Activated T-cell treated with anti-CD3 and anti-CD28 coated beads, Interleukin-2, amount 50 U/mL, for 72 hours (primary cell): ENCODE results near the gene NFYC. TPM values are rescaled to one million over a fixed set of nuclear protein-coding genes. Genes with fewer than 3 reads are reported as not detected.

Source experiments
- ATAC-seq, 2 donors: fragments of 150-1000 bp; cut with Tn5 transposase; replicated peaks in 1 of 2; 2 replicates each; pipeline ENCODE4 v1.10.0; 2021; ENCODE audit warnings: moderate library complexity in 2 of 2, mild to moderate bottlenecking in 1 of 2
- DNase-seq, 2 donors: peaks; one replicate each; pipeline ENCODE4 v3.0.0; 2021 to 2022; ENCODE audit warnings: mixed read lengths in 1 of 2
- H3K27ac Mint-ChIP-seq: one replicate; pipeline ENCODE4 v1.8.0; 2022; ENCODE audit warnings: mild to moderate bottlenecking, moderate library complexity, mixed read lengths
- H3K27me3 Mint-ChIP-seq: one replicate; pipeline ENCODE4 v1.8.0; 2022; ENCODE audit warnings: low read depth, mixed read lengths
- H3K36me3 Mint-ChIP-seq, 2 donors: one replicate each; pipeline ENCODE4 v1.8.0; 2022; ENCODE audit warnings: mixed read lengths in 2 of 2, mild to moderate bottlenecking in 1 of 2; ENCODE audit not compliant: insufficient read depth in 2 of 2
- H3K4me1 Mint-ChIP-seq: one replicate; pipeline ENCODE4 v1.8.0; 2022; ENCODE audit warnings: low read depth, mixed read lengths
- H3K4me3 Mint-ChIP-seq, 2 donors: one replicate each; pipeline ENCODE4 v1.8.0; 2022; ENCODE audit warnings: mild to moderate bottlenecking in 2 of 2, mixed read lengths in 2 of 2, moderate library complexity in 2 of 2
- H3K9me3 Mint-ChIP-seq, 2 donors: one replicate each; pipeline ENCODE4 v1.8.0; 2022; ENCODE audit warnings: mixed read lengths in 2 of 2
- total RNA-seq, 2 donors: library from RNA; stranded (reverse); gene quantifications; one replicate each; pipeline ENCODE4 v1.2.3, GENCODE V29; 2022

The NFYC gene
- total RNA-seq = 10 to 100 TPM; 64.0 to 74.3 TPM

- Mint-ChIP-seq H3K4me3 (peak within 1 kb of the TSS; percentile 98), H3K36me3 (peaks cover 7 to 17% of the 10 kb centered on the region in 2 donors), H3K4me1 (peaks cover 60% of the 10 kb centered on the region), H3K27ac (peak within 1 kb of the TSS; percentile 97), H3K27me3 (no peaks in the 10 kb centered on the region), H3K9me3 (peaks cover 0 to under 1% of the 10 kb centered on the region in 2 donors)
- ATAC-seq (peak; percentile 86), DNase-seq (peak; percentile 96 to 97)
Measured at GRCh38 chr1:40691538-40692428, at the start of gene NFYC. Gene NFYC, plus strand, starts transcription at chr1:40691704. Its CDS starts 47,140 bp downstream, at chr1:40738844.

GRCh38 chr1:40645118-40645680, 46.3 kb upstream of the NFYC start:
- Mint-ChIP-seq H3K36me3 (no peaks in the 10 kb centered on the region), H3K27me3 (peaks cover 7% of the 10 kb centered on the region), H3K9me3 (no peaks in the 10 kb centered on the region), H3K27ac (no peak overlapping the region), H3K4me1 (peaks cover 21% of the 10 kb centered on the region), H3K4me3 (no peak overlapping the region)
- DNase-seq (no peak), ATAC-seq (no peak)

GRCh38 chr1:40646315-40646714, 45.2 kb upstream of the NFYC start:
- no peak overlapping the region for H3K4me3 Mint-ChIP-seq
- H3K27me3 Mint-ChIP-seq = peaks cover 7% of the 10 kb centered on the region
- DNase-seq = no peak
- H3K36me3 Mint-ChIP-seq = no peaks in the 10 kb centered on the region
- peaks cover 10% of the 10 kb centered on the region for H3K4me1 Mint-ChIP-seq
- no peak for ATAC-seq
- no peaks in the 10 kb centered on the region for H3K9me3 Mint-ChIP-seq
- no peak overlapping the region for H3K27ac Mint-ChIP-seq

GRCh38 chr1:40648200-40648599, 43.3 kb upstream of the NFYC start:
- Mint-ChIP-seq H3K4me3 (no peak overlapping the region), H3K4me1 (peaks cover 8% of the 10 kb centered on the region), H3K9me3 (no peaks in the 10 kb centered on the region), H3K36me3 (no peaks in the 10 kb centered on the region), H3K27me3 (peaks cover 7% of the 10 kb centered on the region), H3K27ac (no peak overlapping the region)
- DNase-seq (no peak), ATAC-seq (no peak)

- DNase-seq = no peak
- Mint-ChIP-seq H3K4me1 (peaks cover 8% of the 10 kb centered on the region), H3K27ac (no peak overlapping the region), H3K4me3 (no peak overlapping the region), H3K9me3 (no peaks in the 10 kb centered on the region), H3K27me3 (peaks cover 7% of the 10 kb centered on the region), H3K36me3 (no peaks in the 10 kb centered on the region)
- no peak for ATAC-seq
Measured at GRCh38 chr1:40648928-40649591, 42.4 kb upstream of the NFYC start.

- H3K36me3 Mint-ChIP-seq = no peaks in the 10 kb centered on the region
- H3K4me1 Mint-ChIP-seq = peaks cover 8% of the 10 kb centered on the region
- ATAC-seq = no peak
- no peaks in the 10 kb centered on the region for H3K9me3 Mint-ChIP-seq
- DNase-seq = no peak
- H3K27me3 Mint-ChIP-seq = peaks cover 11% of the 10 kb centered on the region
- H3K27ac Mint-ChIP-seq = no peak overlapping the region
- no peak overlapping the region for H3K4me3 Mint-ChIP-seq
Measured at GRCh38 chr1:40649592-40649930, 41.9 kb upstream of the NFYC start.

GRCh38 chr1:40650075-40650474, 41.4 kb upstream of the NFYC start:
- H3K27me3 Mint-ChIP-seq = peaks cover 14% of the 10 kb centered on the region
- no peak overlapping the region for H3K27ac Mint-ChIP-seq
- peaks cover 8% of the 10 kb centered on the region for H3K4me1 Mint-ChIP-seq
- H3K36me3 Mint-ChIP-seq = no peaks in the 10 kb centered on the region
- ATAC-seq (peak in 1 of 2 donors; percentile 51), DNase-seq (no peak)
- H3K9me3 Mint-ChIP-seq = no peaks in the 10 kb centered on the region
- H3K4me3 Mint-ChIP-seq = no peak overlapping the region

- Mint-ChIP-seq H3K9me3 (no peaks in the 10 kb centered on the region), H3K4me3 (no peak overlapping the region), H3K27me3 (peaks cover 14% of the 10 kb centered on the region), H3K36me3 (no peaks in the 10 kb centered on the region), H3K4me1 (peaks cover 8% of the 10 kb centered on the region), H3K27ac (no peak overlapping the region)
- DNase-seq (no peak), ATAC-seq (no peak)
Measured at GRCh38 chr1:40651138-40651857, 40.2 kb upstream of the NFYC start.

- H3K9me3 Mint-ChIP-seq = no peaks in the 10 kb centered on the region
- DNase-seq (no peak), ATAC-seq (no peak)
- H3K4me3 Mint-ChIP-seq = no peak overlapping the region
- no peak overlapping the region for H3K27ac Mint-ChIP-seq
- peaks cover 14% of the 10 kb centered on the region for H3K27me3 Mint-ChIP-seq
- no peaks in the 10 kb centered on the region for H3K36me3 Mint-ChIP-seq
- peaks cover 8% of the 10 kb centered on the region for H3K4me1 Mint-ChIP-seq
Measured at GRCh38 chr1:40652468-40652867, 39.0 kb upstream of the NFYC start.

- peaks cover 14% of the 10 kb centered on the region for H3K27me3 Mint-ChIP-seq
- ATAC-seq (no peak), DNase-seq (no peak)
- H3K4me3 Mint-ChIP-seq = no peak overlapping the region
- H3K9me3 Mint-ChIP-seq = no peaks in the 10 kb centered on the region
- H3K27ac Mint-ChIP-seq = no peak overlapping the region
- peaks cover 8% of the 10 kb centered on the region for H3K4me1 Mint-ChIP-seq
- no peaks in the 10 kb centered on the region for H3K36me3 Mint-ChIP-seq
Measured at GRCh38 chr1:40652979-40653378, 38.5 kb upstream of the NFYC start.

- no peaks in the 10 kb centered on the region for H3K9me3 Mint-ChIP-seq
- no peak overlapping the region for H3K27ac Mint-ChIP-seq
- no peak for DNase-seq
- no peak overlapping the region for H3K4me3 Mint-ChIP-seq
- H3K27me3 Mint-ChIP-seq = peaks cover 11% of the 10 kb centered on the region
- H3K4me1 Mint-ChIP-seq = peaks cover 6% of the 10 kb centered on the region
- no peaks in the 10 kb centered on the region for H3K36me3 Mint-ChIP-seq
- ATAC-seq = no peak
Measured at GRCh38 chr1:40653851-40654537, 37.5 kb upstream of the NFYC start.

GRCh38 chr1:40657046-40657445, 34.5 kb upstream of the NFYC start:
- Mint-ChIP-seq H3K4me3 (no peak overlapping the region), H3K27me3 (peaks cover 6% of the 10 kb centered on the region), H3K4me1 (no peaks in the 10 kb centered on the region), H3K36me3 (no peaks in the 10 kb centered on the region), H3K9me3 (no peaks in the 10 kb centered on the region), H3K27ac (no peak overlapping the region)
- DNase-seq = no peak
- no peak for ATAC-seq
